Activated naive CD4-positive, alpha-beta T cell treated with anti-CD3 and anti-CD28 coated beads for 36 hours (primary cell): Measurements from ENCODE around the gene ZNF207. TPM values are rescaled to one million over a fixed set of nuclear protein-coding genes. Genes with fewer than 3 reads are reported as not detected.
"Not testable (repeated sequence)": the region's sequence is repeated elsewhere in the genome, so short reads cannot be mapped to it uniquely, and the experiment has no call there.

Experiments used
- CTCF ChIA-PET: fragments of 350-600 bp; sonication (Branson Sonifier 250); formaldehyde crosslinking; loops from one replicate; lab custom pipeline; 2021; ENCODE audit warnings: antibody characterized with exemption; lab: Charles Lee
- DNase-seq: peaks from one replicate; pipeline ENCODE4 v3.0.0-alpha.2; 2020
- H3K27ac Mint-ChIP-seq: one replicate; pipeline ENCODE4 v1.8.0; 2021; ENCODE audit warnings: mild to moderate bottlenecking, mixed read lengths
- H3K27me3 Mint-ChIP-seq: one replicate; pipeline ENCODE4 v1.8.0; 2021; ENCODE audit warnings: low read depth, mixed read lengths
- H3K36me3 Mint-ChIP-seq: one replicate; pipeline ENCODE4 v1.8.0; 2021; ENCODE audit warnings: low read depth, mixed read lengths
- H3K4me1 Mint-ChIP-seq: one replicate; pipeline ENCODE4 v1.8.0; 2021; ENCODE audit warnings: low read depth, mixed read lengths
- H3K4me3 Mint-ChIP-seq: one replicate; pipeline ENCODE4 v1.8.0; 2021; ENCODE audit warnings: mild to moderate bottlenecking, moderate library complexity, mixed read lengths
- H3K9me3 Mint-ChIP-seq: one replicate; pipeline ENCODE4 v1.8.0; 2021; ENCODE audit warnings: mixed read lengths
- intact Hi-C: fragments of 100-400 bp; cut with micrococcal nuclease; formaldehyde crosslinking; loops from one replicate; pipeline ENCODE4 v1.15.1; 2023
- total RNA-seq, 2 experiments: library from RNA; stranded (reverse); gene quantifications; one replicate each; pipeline ENCODE4 v1.2.3, GENCODE V29; 2021

Gene ZNF207
- total RNA-seq, 2 experiments from 2014 or later, result 213 to 230 TPM

GRCh38 chr17:32356750-32357149, 6.8 kb downstream of the ZNF207 start:
- DNase-seq, result no peak
- H3K27ac Mint-ChIP-seq, result no peak overlapping the region
- H3K36me3 Mint-ChIP-seq, result peaks cover 58% of the 10 kb centered on the region
- no peak overlapping the region for H3K4me3 Mint-ChIP-seq
- peaks cover 65% of the 10 kb centered on the region for H3K4me1 Mint-ChIP-seq
- intact Hi-C loops, result loop anchor here (10.0 kb wide), 1 partner anchor 352 kb away; the partner anchor contains the start of gene LRRC37B
- H3K27me3 Mint-ChIP-seq, result no peaks in the 10 kb centered on the region
- H3K9me3 Mint-ChIP-seq, result no peaks in the 10 kb centered on the region
- CTCF ChIA-PET, result no interaction called here

- H3K9me3 Mint-ChIP-seq, result no peaks in the 10 kb centered on the region
- peaks cover 55% of the 10 kb centered on the region for H3K36me3 Mint-ChIP-seq
- H3K27ac Mint-ChIP-seq, result no peak overlapping the region
- intact Hi-C loops, result loop anchor here (10.0 kb wide), 1 partner anchor 353 kb away; the partner anchor contains the start of gene LRRC37B
- CTCF ChIA-PET, result no interaction called here
- no peaks in the 10 kb centered on the region for H3K27me3 Mint-ChIP-seq
- no peak overlapping the region for H3K4me3 Mint-ChIP-seq
- H3K4me1 Mint-ChIP-seq, result peaks cover 56% of the 10 kb centered on the region
- no peak for DNase-seq
Observed at GRCh38 chr17:32357615-32358014, 7.7 kb downstream of the ZNF207 start.

DNA sequence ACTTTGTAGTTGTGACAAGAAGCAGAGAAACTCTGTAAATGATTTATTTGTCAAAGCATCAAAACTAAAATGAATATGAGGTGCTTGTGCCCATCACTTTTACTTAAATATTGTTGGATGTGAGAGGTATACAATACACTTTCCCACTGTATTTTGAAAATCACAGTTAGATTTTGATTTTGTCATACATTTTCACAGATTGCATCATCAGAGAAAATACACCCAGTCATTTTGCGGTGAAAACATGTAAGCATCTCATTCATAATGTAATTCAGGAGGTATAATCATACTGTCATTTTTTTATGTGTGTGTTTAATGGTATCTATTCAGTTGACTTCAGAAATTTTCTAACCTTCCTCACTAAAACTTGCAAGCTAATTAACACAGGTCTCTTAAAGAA, 11.3 kb downstream of the ZNF207 start:
- peaks cover 38% of the 10 kb centered on the region for H3K4me1 Mint-ChIP-seq
- DNase-seq, result no peak
- H3K27ac Mint-ChIP-seq, result no peak overlapping the region
- H3K27me3 Mint-ChIP-seq, result no peaks in the 10 kb centered on the region
- no peaks in the 10 kb centered on the region for H3K9me3 Mint-ChIP-seq
- intact Hi-C loops, result no loop called here
- no peak overlapping the region for H3K4me3 Mint-ChIP-seq
- CTCF ChIA-PET, result interaction anchor here (0.6 kb wide), 1 partner anchor 11 kb away, joined by 4 read pairs; no protein-coding TSS in a partner anchor
- peaks cover 53% of the 10 kb centered on the region for H3K36me3 Mint-ChIP-seq

DNA sequence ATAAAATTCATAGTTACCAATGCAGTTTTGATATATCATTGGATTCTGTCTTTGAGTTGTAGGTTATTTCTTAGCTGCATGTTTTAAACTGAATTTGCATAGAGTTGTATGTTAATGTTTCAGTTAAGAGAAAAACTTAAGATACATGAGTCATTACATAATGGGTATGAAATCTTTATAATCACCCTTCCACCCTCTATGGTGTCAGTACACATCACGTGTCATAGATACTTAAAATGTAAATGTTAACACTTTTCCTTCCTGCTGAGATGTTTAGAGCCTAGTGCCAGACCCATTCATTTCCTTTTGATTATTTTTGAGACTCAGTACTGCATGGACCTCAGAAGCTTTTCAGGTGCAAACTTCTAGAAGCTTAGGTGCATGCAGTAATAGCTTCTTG, 20.5 kb downstream of the ZNF207 start:
- intact Hi-C loops, result loop anchor here (1.0 kb wide), 1 partner anchor 20 kb away; the partner anchor contains the start of gene ZNF207
- Mint-ChIP-seq H3K27me3 (no peaks in the 10 kb centered on the region), H3K4me1 (peaks cover 52% of the 10 kb centered on the region), H3K27ac (peak overlapping the region; percentile 62), H3K9me3 (no peaks in the 10 kb centered on the region), H3K36me3 (peaks cover 43% of the 10 kb centered on the region), H3K4me3 (no peak overlapping the region)
- CTCF ChIA-PET, result interaction anchor here (0.5 to 1.4 kb wide), 6 partner anchors 74 to 500 kb away, joined by 3 to 5 read pairs (median 4); partner anchors contain the start of gene PSMD11
- no peak for DNase-seq

DNA sequence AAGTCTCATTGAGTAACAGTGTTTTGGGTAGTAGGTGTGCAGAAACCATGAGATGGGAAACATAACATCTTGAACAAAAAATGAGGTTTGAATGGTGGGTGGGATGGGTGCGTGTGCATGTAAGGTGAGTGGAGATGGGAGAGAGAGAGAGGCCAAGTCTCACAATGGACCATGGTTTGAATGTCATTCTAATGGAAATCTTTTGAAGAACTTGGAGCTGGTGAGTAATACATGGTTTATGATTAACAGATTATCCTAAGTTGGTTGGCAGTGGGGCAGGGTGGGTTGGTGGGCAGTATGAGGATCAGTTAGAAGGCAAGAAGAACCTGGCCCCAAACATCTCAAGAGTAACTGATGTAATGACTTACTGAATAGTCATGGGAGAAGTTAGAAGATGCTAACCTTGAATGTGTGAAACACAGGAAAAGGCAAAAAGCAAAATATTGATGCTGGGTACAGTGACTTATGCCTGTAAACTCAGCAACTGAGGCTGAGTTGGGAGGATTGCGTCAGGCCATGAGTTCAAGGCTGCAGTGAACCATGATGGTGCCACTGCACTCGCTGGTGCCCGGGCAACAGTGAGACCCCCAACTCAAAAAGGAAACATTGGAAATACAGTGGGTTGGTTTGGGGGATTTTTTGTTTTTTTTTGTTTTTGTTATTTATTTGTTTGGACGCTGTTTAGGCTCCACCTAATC, 32.7 kb downstream of the ZNF207 start:
- Mint-ChIP-seq H3K4me1 (peaks cover 6% of the 10 kb centered on the region), H3K36me3 (peaks cover 31% of the 10 kb centered on the region), H3K4me3 (no peak overlapping the region), H3K27ac (no peak overlapping the region), H3K9me3 (no peaks in the 10 kb centered on the region), H3K27me3 (no peaks in the 10 kb centered on the region)
- CTCF ChIA-PET, result no interaction called here
- intact Hi-C loops, result no loop called here
- no peak for DNase-seq

DNA sequence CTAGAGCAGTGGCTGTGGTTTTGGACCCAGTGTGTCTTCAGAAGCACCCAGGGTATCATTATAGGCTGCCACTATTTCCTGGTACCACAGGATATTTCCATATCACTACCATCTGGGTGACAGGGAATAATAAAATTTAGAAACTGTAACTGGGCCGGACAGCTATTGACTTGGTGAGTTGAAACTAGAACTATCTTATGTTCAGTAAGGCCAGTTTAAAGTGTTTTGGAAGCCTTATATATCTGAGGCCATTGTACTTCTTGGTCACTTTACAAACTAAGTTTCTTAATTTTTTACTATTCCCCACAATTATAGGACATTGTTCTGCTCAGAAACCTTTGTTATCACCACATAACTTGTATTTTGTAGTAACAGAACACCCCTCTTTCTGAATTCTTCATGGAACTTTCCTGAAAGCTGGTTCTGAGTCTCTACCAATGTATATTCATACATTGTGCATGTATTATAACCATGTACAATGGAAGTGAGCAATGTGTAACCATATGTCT, 34.0 kb downstream of the ZNF207 start:
- no peak overlapping the region for H3K4me3 Mint-ChIP-seq
- no peak for DNase-seq
- peaks cover 2% of the 10 kb centered on the region for H3K4me1 Mint-ChIP-seq
- H3K27me3 Mint-ChIP-seq, result no peaks in the 10 kb centered on the region
- H3K27ac Mint-ChIP-seq, result no peak overlapping the region
- H3K9me3 Mint-ChIP-seq, result no peaks in the 10 kb centered on the region
- H3K36me3 Mint-ChIP-seq, result peaks cover 22% of the 10 kb centered on the region
- CTCF ChIA-PET, result no interaction called here
- intact Hi-C loops, result no loop called here

- intact Hi-C loops, result no loop called here
- CTCF ChIA-PET, result no interaction called here
- Mint-ChIP-seq H3K36me3 (peaks cover 18% of the 10 kb centered on the region), H3K27ac (no peak overlapping the region), H3K4me1 (peaks cover 2% of the 10 kb centered on the region), H3K4me3 (no peak overlapping the region), H3K9me3 (no peaks in the 10 kb centered on the region), H3K27me3 (no peaks in the 10 kb centered on the region)
- DNase-seq, result no peak
Observed at GRCh38 chr17:32385121-32385520, 35.2 kb downstream of the ZNF207 start.

DNA sequence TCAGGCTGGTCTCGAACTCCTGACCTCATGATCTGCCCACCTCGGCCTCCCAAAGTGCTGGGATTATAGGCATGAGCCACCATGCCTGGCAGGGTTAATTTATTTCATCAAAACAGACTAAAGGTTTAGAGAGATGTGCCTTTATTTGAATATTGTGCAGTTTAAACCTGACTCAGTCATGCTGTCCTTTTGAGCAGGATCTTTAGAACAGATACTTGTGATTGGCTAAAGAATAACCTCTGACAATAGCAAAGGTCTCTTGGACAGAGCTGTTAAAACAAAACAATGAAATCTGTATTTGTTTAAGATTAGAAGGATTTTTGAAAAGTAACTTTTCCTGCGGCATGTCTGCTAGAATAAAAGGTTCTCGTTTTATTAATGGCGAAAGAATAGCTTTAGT, 36.0 kb downstream of the ZNF207 start:
- CTCF ChIA-PET, result interaction anchor here (0.6 kb wide), 1 partner anchor 238 kb away, joined by 3 read pairs; no protein-coding TSS in a partner anchor
- intact Hi-C loops, result no loop called here

GRCh38 chr17:32386844-32387243, 36.9 kb downstream of the ZNF207 start:
- CTCF ChIA-PET, result no interaction called here
- Mint-ChIP-seq H3K9me3 (no peaks in the 10 kb centered on the region), H3K4me1 (peaks cover 2% of the 10 kb centered on the region), H3K27me3 (no peaks in the 10 kb centered on the region), H3K36me3 (peaks cover 10% of the 10 kb centered on the region), H3K4me3 (no peak overlapping the region), H3K27ac (no peak overlapping the region)
- DNase-seq, result no peak
- intact Hi-C loops, result no loop called here

More for the DNA sequence above, 36.0 kb downstream of the ZNF207 start:
- no peak for DNase-seq
- H3K9me3 Mint-ChIP-seq, result no peaks in the 10 kb centered on the region
- H3K36me3 Mint-ChIP-seq, result peaks cover 13% of the 10 kb centered on the region
- H3K4me3 Mint-ChIP-seq, result no peak overlapping the region
- H3K27me3 Mint-ChIP-seq, result no peaks in the 10 kb centered on the region
- H3K4me1 Mint-ChIP-seq, result peaks cover 2% of the 10 kb centered on the region
- no peak overlapping the region for H3K27ac Mint-ChIP-seq

DNA sequence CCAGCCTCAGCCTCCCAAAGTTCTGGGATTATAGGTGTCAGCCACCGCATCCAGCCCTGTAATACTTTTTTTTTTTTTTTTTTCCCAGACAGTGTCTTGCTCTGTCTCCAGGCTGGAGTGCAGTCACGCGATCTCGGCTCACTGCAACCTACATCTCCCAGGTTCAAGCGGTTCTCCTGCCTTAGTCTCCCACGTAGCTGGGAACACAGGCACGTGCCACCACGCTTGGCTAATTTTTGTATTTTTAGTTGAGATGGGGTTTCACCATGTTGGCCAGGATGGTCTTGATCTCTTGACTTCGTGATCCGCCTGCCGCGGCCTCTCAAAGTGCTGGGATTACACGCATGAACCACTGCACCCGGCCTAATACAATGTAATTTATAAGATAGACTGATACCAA, 38.2 kb downstream of the ZNF207 start:
- intact Hi-C loops, DNase-seq, H3K27me3 Mint-ChIP-seq, CTCF ChIA-PET, H3K27ac Mint-ChIP-seq, H3K36me3 Mint-ChIP-seq, H3K4me3 Mint-ChIP-seq, H3K9me3 Mint-ChIP-seq, H3K4me1 Mint-ChIP-seq: not testable (repeated sequence)

DNA sequence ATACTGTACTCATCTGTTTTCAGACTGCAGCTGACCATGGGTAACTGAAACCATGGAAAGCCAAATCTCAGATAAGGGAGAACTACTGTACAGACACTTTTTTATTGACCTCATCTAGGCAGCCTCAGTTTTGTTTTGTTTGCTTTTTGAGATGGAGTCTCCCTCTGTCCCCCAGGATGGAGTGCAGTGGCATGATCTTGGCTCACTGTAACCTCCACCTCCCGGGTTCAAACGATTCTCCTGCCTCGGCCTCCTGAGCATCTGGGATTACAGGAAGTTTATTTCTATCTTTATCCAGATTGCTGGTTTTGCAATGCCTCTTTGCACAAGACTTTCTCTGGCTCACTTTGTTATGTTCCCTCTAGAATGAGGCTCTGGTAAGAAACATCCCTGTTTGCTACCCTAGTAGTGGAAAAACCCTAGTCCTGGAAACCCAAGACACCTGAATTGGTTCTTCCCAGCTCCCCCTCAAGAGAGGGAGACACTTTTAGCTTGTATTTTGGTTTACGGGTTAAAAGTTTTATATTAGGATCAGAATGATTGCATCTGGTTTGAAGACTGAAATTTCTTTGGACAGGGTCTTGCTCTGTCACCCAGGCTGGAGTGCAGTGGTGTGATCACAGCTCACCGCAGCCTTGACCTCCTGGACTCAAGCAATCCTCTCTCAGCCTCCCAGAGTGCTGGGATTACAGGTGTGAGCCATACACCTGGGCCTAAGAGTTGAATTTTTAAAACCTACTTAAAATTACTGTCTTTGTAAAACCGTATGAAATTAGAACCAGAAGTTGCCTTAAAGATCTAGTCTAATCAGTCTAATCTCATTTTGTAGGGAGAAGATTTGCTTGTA, 38.9 kb downstream of the ZNF207 start:
- Mint-ChIP-seq H3K27ac (no peak overlapping the region), H3K9me3 (no peaks in the 10 kb centered on the region), H3K4me3 (no peak overlapping the region), H3K4me1 (peaks cover 2% of the 10 kb centered on the region), H3K36me3 (peaks cover 4% of the 10 kb centered on the region), H3K27me3 (no peaks in the 10 kb centered on the region)
- no peak for DNase-seq
- CTCF ChIA-PET, result no interaction called here
- intact Hi-C loops, result no loop called here

GRCh38 chr17:32393904-32394303, 43.9 kb downstream of the ZNF207 start:
- Mint-ChIP-seq H3K36me3 (peaks cover 7% of the 10 kb centered on the region), H3K9me3 (peaks cover 2% of the 10 kb centered on the region), H3K4me3 (no peak overlapping the region), H3K4me1 (peaks cover 2% of the 10 kb centered on the region), H3K27ac (no peak overlapping the region), H3K27me3 (no peaks in the 10 kb centered on the region)
- intact Hi-C loops, result no loop called here
- CTCF ChIA-PET, result interaction anchor here (0.7 kb wide), 1 partner anchor 73 kb away, joined by 3 read pairs; no protein-coding TSS in a partner anchor
- DNase-seq, result no peak
